Measurements from ENCODE around the gene DNAJC30. TPM values are rescaled to one million over a fixed set of nuclear protein-coding genes. Genes with fewer than 3 reads are reported as not detected.

DNAJC30 gene
- total and polyA plus RNA-seq, 10 of the 15 experiments (the other 5 are each of a cell fraction or from before 2014, with no cell fraction given): 2.1 to 19.0 (median 7.9) TPM

DNA sequence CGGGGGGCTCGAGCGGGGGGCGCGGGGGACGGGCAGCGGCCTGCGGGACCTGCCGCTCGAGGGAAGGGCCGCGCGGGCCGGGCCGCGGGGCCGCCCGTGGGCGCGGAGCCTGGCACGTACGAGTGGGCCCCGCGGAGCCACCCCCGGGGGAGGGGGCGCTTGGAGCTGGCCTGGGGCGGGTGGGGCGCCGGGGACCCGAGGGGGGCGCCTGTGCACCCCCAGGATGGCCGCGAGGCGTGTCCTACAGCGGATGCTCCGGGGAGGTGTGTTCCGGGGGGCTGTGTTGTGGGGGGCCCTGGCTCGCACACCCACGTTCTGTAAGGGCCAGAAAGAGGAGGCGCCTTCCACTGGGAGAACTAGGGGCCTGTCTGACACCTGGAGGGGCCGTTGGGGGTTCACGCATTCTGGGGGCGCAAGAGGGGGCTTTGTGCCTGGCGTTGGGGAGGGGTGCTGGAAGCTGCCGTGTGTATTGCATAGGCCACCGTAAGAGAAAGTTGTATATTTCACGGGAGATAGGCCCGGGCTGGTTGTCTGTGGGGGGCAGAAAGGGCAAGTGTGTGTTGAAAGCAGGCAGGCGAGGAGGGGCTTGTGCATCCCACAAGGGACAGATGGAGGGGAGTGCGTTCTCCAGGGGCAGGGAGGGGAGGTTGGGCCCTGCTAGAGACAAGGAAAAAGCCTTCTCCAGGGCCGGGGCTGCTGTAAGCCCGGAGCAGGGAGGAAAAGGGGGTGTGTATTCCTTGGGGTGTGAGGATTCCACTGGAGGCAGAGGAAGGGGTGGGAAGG lies 15.0 kb downstream of the DNAJC30 start (continued):
- TF ChIP-seq, protein P1, sequence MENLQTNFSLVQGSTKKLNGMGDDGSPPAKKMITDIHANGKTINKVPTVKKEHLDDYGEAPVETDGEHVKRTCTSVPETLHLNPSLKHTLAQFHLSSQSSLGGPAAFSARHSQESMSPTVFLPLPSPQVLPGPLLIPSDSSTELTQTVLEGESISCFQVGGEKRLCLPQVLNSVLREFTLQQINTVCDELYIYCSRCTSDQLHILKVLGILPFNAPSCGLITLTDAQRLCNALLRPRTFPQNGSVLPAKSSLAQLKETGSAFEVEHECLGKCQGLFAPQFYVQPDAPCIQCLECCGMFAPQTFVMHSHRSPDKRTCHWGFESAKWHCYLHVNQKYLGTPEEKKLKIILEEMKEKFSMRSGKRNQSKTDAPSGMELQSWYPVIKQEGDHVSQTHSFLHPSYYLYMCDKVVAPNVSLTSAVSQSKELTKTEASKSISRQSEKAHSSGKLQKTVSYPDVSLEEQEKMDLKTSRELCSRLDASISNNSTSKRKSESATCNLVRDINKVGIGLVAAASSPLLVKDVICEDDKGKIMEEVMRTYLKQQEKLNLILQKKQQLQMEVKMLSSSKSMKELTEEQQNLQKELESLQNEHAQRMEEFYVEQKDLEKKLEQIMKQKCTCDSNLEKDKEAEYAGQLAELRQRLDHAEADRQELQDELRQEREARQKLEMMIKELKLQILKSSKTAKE (IDR thresholded peaks at IDR 0.05; ENCODE audit: low read depth, poor library complexity, severe bottlenecking): no peak
- TF ChIP-seq YBX1 (IDR thresholded peaks at IDR 0.05): no peak

DNA sequence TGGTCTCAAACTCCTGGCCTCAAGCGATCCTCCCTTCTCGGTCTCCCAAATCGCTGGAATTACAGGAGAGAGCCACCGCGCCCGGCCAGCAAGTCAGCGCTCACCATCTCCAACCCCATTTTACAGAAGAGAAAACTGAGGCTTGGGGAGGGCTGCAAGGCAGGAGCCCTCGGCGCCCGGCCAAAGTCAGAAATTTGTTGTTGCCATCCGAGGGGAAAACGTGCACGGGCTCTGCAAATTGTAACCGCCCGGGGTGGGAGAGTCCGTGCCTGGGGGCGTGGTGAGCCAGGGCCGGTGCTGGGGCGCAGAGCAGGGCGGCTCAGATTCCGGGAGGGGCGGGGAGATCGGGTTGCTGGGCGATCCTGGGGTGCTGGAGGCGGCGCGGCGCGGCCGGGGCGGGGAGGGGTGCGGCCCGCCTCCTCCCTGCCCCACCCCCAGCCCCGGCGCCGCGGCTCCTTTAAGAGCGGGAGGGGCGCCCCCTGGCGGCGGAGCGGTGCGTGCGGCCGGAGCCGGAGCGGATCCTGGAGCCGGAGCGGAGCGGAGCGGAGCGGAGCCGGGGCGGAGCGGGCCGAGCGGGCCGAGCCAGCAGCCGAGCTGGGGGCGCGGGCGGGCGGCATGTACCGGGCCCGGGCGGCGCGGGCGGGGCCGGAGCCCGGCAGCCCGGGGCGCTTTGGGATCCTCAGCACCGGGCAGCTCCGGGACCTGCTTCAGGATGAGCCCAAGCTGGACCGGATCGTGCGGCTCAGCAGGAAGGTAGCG lies 15.7 kb downstream of the DNAJC30 start, which contains the start of gene VPS37D:
VPS37D (plus strand) TSS at position 488 of the 759 bp plus-strand sequence; CDS start at position 616, 128 bp downstream.
- 18% methylated on average over 22 of the region's 79 CpGs for WGBS (ENCODE audit: insufficient coverage, insufficient replicate concordance, low lambda C conversion rate, missing lambda C conversion rate)
- RAD21 ChIA-PET (ENCODE audit: unreplicated experiment): interaction anchor here (1.7 kb wide), 1 partner anchor 60 kb away, joined by 6 read pairs; no protein-coding TSS in a partner anchor
- intact Hi-C loops (cut with micrococcal nuclease; ENCODE audit: unreplicated experiment): loop anchor here (5.0 kb wide), 3 partner anchors 40 to 60 kb away; no protein-coding TSS in a partner anchor
- no TSS peak for BruUV-seq (replicated peaks)
- Histone ChIP-seq H2AFZ (ENCODE audit: control insufficient read depth, low read depth, low read length) (peak within 1 kb of the TSS; percentile 61), H3K36me3 (ENCODE audit: control insufficient read depth in 2 of 2, insufficient read depth in 2 of 2, low read length in 1 of 2) (no peaks in the 10 kb centered on the region), H3K27me3 (replicated peaks in 1 of 2; ENCODE audit: control insufficient read depth in 2 of 2, insufficient read depth in 2 of 2, low read length in 1 of 2) (peaks cover 0 to 6% of the 10 kb centered on the region in 2 experiments; a peak in 3 of 4 replicates), H4K20me1 (ENCODE audit: control insufficient read depth, insufficient read depth) (no peaks in the 10 kb centered on the region), H3K4me3 (peak within 1 kb of the TSS; percentile 51; the same call in 1 of the 2 replicates), H3K27ac (ENCODE audit: control insufficient read depth, insufficient read depth) (no peak within 1 kb of the TSS), H3K4me1 (ENCODE audit: control insufficient read depth, insufficient read depth, low read length) (no peaks in the 10 kb centered on the region), H3K9me3 (replicated peaks; ENCODE audit: control insufficient read depth, insufficient read depth, low read length) (no peaks in the 10 kb centered on the region; the same call in 2 of the 3 replicates), H3K79me2 (ENCODE audit: control insufficient read depth, insufficient read depth, low read length) (no peaks in the 10 kb centered on the region), H3K4me2 (ENCODE audit: control insufficient read depth, insufficient read depth) (peak within 1 kb of the TSS; percentile 81), H3K9ac (ENCODE audit: control insufficient read depth, insufficient read depth, low read length) (no peak within 1 kb of the TSS; the same call in 1 of the 2 replicates)
- ATAC-seq: peak; percentile 99
- CTCF ChIA-PET: interaction anchor here (1.1 to 1.9 kb wide), 2 partner anchors 41 to 60 kb away, joined by 3 to 12 read pairs; no protein-coding TSS in a partner anchor
- SMC1A ChIA-PET (ENCODE audit: uncharacterized antibody, unreplicated experiment): no interaction called here
- peak; percentile 30 for DNase-seq (ENCODE audit: low read depth, low spot score)
- POLR2A ChIA-PET: no interaction called here
- peak; percentile 83 for FAIRE-seq
- in situ Hi-C loops (cut with MboI): no loop called here
- peak in 1 of 2 experiments; percentile 78; a peak in 3 of 4 replicates for TF ChIP-seq BHLHE40 (IDR thresholded peaks at IDR 0.05; ENCODE audit: borderline replicate concordance in 1 of 2, low read depth in 2 of 2, low read length in 1 of 2)
- TF ChIP-seq ZSCAN29 (IDR thresholded peaks at IDR 0.05): peak; percentile 86
- TF ChIP-seq SUZ12 (IDR thresholded peaks at IDR 0.05; ENCODE audit: unreplicated experiment): no peak
- peak; percentile 69; the same call in 1 of the 2 replicates for TF ChIP-seq BACH1 (IDR thresholded peaks at IDR 0.05; ENCODE audit: borderline replicate concordance)
- TF ChIP-seq, protein P2, sequence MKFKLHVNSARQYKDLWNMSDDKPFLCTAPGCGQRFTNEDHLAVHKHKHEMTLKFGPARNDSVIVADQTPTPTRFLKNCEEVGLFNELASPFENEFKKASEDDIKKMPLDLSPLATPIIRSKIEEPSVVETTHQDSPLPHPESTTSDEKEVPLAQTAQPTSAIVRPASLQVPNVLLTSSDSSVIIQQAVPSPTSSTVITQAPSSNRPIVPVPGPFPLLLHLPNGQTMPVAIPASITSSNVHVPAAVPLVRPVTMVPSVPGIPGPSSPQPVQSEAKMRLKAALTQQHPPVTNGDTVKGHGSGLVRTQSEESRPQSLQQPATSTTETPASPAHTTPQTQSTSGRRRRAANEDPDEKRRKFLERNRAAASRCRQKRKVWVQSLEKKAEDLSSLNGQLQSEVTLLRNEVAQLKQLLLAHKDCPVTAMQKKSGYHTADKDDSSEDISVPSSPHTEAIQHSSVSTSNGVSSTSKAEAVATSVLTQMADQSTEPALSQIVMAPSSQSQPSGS (IDR thresholded peaks at IDR 0.05; ENCODE audit: low read length): no peak
- TF ChIP-seq, protein P3, sequence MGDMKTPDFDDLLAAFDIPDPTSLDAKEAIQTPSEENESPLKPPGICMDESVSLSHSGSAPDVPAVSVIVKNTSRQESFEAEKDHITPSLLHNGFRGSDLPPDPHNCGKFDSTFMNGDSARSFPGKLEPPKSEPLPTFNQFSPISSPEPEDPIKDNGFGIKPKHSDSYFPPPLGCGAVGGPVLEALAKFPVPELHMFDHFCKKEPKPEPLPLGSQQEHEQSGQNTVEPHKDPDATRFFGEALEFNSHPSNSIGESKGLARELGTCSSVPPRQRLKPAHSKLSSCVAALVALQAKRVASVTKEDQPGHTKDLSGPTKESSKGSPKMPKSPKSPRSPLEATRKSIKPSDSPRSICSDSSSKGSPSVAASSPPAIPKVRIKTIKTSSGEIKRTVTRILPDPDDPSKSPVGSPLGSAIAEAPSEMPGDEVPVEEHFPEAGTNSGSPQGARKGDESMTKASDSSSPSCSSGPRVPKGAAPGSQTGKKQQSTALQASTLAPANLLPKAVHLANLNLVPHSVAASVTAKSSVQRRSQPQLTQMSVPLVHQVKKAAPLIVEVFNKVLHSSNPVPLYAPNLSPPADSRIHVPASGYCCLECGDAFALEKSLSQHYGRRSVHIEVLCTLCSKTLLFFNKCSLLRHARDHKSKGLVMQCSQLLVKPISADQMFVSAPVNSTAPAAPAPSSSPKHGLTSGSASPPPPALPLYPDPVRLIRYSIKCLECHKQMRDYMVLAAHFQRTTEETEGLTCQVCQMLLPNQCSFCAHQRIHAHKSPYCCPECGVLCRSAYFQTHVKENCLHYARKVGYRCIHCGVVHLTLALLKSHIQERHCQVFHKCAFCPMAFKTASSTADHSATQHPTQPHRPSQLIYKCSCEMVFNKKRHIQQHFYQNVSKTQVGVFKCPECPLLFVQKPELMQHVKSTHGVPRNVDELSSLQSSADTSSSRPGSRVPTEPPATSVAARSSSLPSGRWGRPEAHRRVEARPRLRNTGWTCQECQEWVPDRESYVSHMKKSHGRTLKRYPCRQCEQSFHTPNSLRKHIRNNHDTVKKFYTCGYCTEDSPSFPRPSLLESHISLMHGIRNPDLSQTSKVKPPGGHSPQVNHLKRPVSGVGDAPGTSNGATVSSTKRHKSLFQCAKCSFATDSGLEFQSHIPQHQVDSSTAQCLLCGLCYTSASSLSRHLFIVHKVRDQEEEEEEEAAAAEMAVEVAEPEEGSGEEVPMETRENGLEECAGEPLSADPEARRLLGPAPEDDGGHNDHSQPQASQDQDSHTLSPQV (IDR thresholded peaks at IDR 0.05): peak; percentile 71
- peak; percentile 91 for TF ChIP-seq SP1 (IDR thresholded peaks at IDR 0.05; ENCODE audit: low read depth, low read length)
- TF ChIP-seq SIX5 (IDR thresholded peaks at IDR 0.05; ENCODE audit: low read depth, low read length, severe bottlenecking): no peak
- no peak for TF ChIP-seq RFX5 (IDR thresholded peaks at IDR 0.05; ENCODE audit: low read depth, low read length)
- TF ChIP-seq RUNX3 (IDR thresholded peaks at IDR 0.05; ENCODE audit: low read length): 0 out of 2 replicates have a peak, but pooled peaks have one; percentile 33
